ENCODE data around the gene EIF3F. TPM values are rescaled to one million over a fixed set of nuclear protein-coding genes. Genes with fewer than 3 reads are reported as not detected.

The EIF3F gene
- total and polyA plus RNA-seq, 2 of the 4 experiments (the other 2 are of a cell fraction) = 279 to 306 TPM

DNA sequence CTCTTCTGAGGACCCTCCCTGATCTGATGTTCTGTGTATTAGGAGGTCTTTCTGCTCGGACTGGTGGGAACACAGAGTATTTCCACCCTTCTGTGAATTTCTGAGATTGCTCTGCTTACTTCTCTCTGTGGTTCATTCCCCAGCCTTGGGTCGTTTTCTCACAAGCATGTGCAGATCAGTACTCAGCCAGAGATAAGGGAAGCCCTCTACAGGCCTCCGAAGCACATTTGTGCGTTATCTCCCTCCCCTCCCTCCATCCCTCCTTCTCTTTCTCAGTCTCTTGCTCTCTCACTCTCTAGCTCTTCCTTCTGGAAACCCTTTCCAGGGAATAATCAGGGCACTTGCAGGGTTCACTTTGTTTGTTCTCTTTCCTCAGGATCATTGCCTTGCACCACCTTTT is 58.7 kb downstream of the EIF3F start:
- H3K79me1 ChIP-seq (ENCODE audit: low read depth in 1 of 2, low read length in 2 of 2) = no peaks in the 10 kb centered on the region
- dilution Hi-C loops (cut with HindIII; ENCODE audit: low sequenced_read_pairs, unreplicated experiment) (no loop called here), in situ Hi-C loops (cut with MboI; ENCODE audit: low sequenced_read_pairs) (no loop called here), intact Hi-C loops (cut with micrococcal nuclease) (no loop called here)
- no peak overlapping the region for H2BK20ac ChIP-seq (ENCODE audit: low read depth, low read length)
- H3K4me2 ChIP-seq (ENCODE audit: low read depth, low read length) = no peak overlapping the region
- no peaks in the 10 kb centered on the region for H4K20me1 ChIP-seq (ENCODE audit: insufficient read depth, low read length)
- no peak overlapping the region for H4K91ac ChIP-seq (ENCODE audit: insufficient read depth, low read depth, low read length)
- 33% methylated on average over 3 of the region's 4 CpGs; no CpG with 5 or more reads in 1 of the 2 experiments for WGBS, 2 experiments (ENCODE audit: extremely low coverage in 2 of 2, insufficient read length in 1 of 2)
- no peak overlapping the region for H3K4me3 ChIP-seq (ENCODE audit: insufficient read depth, low read depth, low read length)
- H3K14ac ChIP-seq (replicated peaks; ENCODE audit: low read depth, low read length) = no peak overlapping the region
- TF ChIP-seq MAFK (IDR thresholded peaks at IDR 0.05; ENCODE audit: low read depth, low read length) = no peak
- no peak for TF ChIP-seq SMC3 (IDR thresholded peaks at IDR 0.05; ENCODE audit: low read depth, low read length)
- TF ChIP-seq RAD21 (IDR thresholded peaks at IDR 0.05; ENCODE audit: low read length) = no peak
- TF ChIP-seq FOS (IDR thresholded peaks at IDR 0.05; ENCODE audit: low read depth, low read length) = no peak
- TF ChIP-seq MXI1 (IDR thresholded peaks at IDR 0.05; ENCODE audit: borderline replicate concordance, low read depth, low read length) = no peak
- TF ChIP-seq, protein P1, sequence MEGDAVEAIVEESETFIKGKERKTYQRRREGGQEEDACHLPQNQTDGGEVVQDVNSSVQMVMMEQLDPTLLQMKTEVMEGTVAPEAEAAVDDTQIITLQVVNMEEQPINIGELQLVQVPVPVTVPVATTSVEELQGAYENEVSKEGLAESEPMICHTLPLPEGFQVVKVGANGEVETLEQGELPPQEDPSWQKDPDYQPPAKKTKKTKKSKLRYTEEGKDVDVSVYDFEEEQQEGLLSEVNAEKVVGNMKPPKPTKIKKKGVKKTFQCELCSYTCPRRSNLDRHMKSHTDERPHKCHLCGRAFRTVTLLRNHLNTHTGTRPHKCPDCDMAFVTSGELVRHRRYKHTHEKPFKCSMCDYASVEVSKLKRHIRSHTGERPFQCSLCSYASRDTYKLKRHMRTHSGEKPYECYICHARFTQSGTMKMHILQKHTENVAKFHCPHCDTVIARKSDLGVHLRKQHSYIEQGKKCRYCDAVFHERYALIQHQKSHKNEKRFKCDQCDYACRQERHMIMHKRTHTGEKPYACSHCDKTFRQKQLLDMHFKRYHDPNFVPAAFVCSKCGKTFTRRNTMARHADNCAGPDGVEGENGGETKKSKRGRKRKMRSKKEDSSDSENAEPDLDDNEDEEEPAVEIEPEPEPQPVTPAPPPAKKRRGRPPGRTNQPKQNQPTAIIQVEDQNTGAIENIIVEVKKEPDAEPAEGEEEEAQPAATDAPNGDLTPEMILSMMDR (conservative IDR thresholded peaks at IDR 0.05; ENCODE audit: low read depth, low read length) = no peak
- TF ChIP-seq, protein P2, sequence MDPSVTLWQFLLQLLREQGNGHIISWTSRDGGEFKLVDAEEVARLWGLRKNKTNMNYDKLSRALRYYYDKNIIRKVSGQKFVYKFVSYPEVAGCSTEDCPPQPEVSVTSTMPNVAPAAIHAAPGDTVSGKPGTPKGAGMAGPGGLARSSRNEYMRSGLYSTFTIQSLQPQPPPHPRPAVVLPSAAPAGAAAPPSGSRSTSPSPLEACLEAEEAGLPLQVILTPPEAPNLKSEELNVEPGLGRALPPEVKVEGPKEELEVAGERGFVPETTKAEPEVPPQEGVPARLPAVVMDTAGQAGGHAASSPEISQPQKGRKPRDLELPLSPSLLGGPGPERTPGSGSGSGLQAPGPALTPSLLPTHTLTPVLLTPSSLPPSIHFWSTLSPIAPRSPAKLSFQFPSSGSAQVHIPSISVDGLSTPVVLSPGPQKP (IDR thresholded peaks at IDR 0.05; ENCODE audit: borderline replicate concordance, low read depth, low read length) = no peak
- no peak for TF ChIP-seq CHD1 (IDR thresholded peaks at IDR 0.05; ENCODE audit: low read depth, low read length)
- no peak overlapping the region for H4K5ac ChIP-seq (ENCODE audit: low read depth, low read length)
- no peak overlapping the region for H3K18ac ChIP-seq (ENCODE audit: low read depth, low read length)
- no peak for DNase-seq
- ChIA-PET POLR2A (ENCODE audit: unreplicated experiment) (no interaction called here), CTCF (no interaction called here)
- no peaks in the 10 kb centered on the region for H3K9me1 ChIP-seq (ENCODE audit: insufficient read depth, low read length)
- H2AFZ ChIP-seq (replicated peaks; ENCODE audit: low read length, poor library complexity) = no peak overlapping the region
- no peak overlapping the region for H2AK5ac ChIP-seq (ENCODE audit: low read depth, low read length)
- no peak overlapping the region for H2AK9ac ChIP-seq (replicated peaks; ENCODE audit: low read depth, low read length, poor library complexity)
- no peak overlapping the region for H3K4ac ChIP-seq (ENCODE audit: low read depth, low read length)
- ATAC-seq (ENCODE audit: low read depth) = no peak
- no peak overlapping the region for H3K9ac ChIP-seq (ENCODE audit: low read depth, low read length)
- no peak overlapping the region for H3K27ac ChIP-seq (ENCODE audit: insufficient read depth, low read length)
- H2BK5ac ChIP-seq (ENCODE audit: low read depth, low read length, poor library complexity, severe bottlenecking) = no peak overlapping the region
- H3K56ac ChIP-seq (ENCODE audit: extremely low read depth, insufficient read depth, low read length) = no peak overlapping the region
- no peak overlapping the region for H2BK120ac ChIP-seq (ENCODE audit: low read depth, low read length)
- H3K23ac ChIP-seq (ENCODE audit: low read depth, low read length) = no peak overlapping the region
- BruUV-seq (replicated peaks) = no TSS peak
- peaks cover 6% of the 10 kb centered on the region for H3K27me3 ChIP-seq (ENCODE audit: control insufficient read depth, insufficient read depth, low read length)
- no peak overlapping the region for H2BK15ac ChIP-seq (ENCODE audit: low read depth, low read length)
- H3K4me1 ChIP-seq (ENCODE audit: control insufficient read depth, insufficient read depth, low read length) = no peaks in the 10 kb centered on the region
- no peaks in the 10 kb centered on the region for H3K9me3 ChIP-seq (ENCODE audit: control insufficient read depth, insufficient read depth, low read length)
- H3K36me3 ChIP-seq (ENCODE audit: control insufficient read depth, insufficient read depth, low read length) = no peaks in the 10 kb centered on the region
- H4K8ac ChIP-seq (ENCODE audit: low read depth in 2 of 2, low read length in 2 of 2) = no peak overlapping the region
